ENCODE data around the gene C10orf90.

DNA sequence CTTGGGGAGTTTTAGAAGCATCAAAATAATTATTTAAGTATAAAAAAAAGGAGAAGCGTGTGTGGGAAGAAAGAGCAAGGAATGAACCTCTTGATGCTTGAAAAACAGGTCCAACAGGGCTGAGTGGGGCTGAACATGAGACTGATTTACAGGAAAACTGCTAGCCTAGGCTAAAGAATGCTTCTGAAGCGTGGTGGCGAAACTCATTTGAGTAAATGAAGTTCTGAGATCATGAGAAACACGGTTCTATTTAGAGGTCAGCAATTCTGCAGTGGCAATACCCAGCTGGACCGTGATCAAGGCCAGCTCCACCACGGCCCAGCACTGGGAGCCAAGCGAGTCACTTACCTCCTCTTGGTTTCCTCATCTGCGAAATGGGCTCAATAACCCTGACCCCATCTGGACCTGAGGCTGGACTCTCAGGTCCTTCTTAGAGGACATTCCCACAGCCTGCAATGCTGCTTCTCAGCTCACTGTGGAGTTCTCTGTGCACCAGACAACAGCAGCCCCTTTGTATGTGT lies 142.1 kb downstream of the C10orf90 start:
- TF ChIP-seq, protein P1, sequence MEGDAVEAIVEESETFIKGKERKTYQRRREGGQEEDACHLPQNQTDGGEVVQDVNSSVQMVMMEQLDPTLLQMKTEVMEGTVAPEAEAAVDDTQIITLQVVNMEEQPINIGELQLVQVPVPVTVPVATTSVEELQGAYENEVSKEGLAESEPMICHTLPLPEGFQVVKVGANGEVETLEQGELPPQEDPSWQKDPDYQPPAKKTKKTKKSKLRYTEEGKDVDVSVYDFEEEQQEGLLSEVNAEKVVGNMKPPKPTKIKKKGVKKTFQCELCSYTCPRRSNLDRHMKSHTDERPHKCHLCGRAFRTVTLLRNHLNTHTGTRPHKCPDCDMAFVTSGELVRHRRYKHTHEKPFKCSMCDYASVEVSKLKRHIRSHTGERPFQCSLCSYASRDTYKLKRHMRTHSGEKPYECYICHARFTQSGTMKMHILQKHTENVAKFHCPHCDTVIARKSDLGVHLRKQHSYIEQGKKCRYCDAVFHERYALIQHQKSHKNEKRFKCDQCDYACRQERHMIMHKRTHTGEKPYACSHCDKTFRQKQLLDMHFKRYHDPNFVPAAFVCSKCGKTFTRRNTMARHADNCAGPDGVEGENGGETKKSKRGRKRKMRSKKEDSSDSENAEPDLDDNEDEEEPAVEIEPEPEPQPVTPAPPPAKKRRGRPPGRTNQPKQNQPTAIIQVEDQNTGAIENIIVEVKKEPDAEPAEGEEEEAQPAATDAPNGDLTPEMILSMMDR (IDR thresholded peaks at IDR 0.05): no peak
- TF ChIP-seq POLR2A (IDR thresholded peaks at IDR 0.05) (no peak), EP300 (IDR thresholded peaks at IDR 0.05) (no peak)

Measured in ovary (tissue), 3 donors.